ENCODE data around the gene SORL1-AS1.
"Not testable (repeated sequence)": the region's sequence is repeated elsewhere in the genome, so short reads cannot be mapped to it uniquely, and the experiment has no call there.

Gene SORL1-AS1

GRCh38 chr11:121426476-121427399 lies 26.0 kb downstream of the SORL1-AS1 start:
- peak; percentile 37 for DNase-seq

- no peak for DNase-seq
These were observed 26.9 kb downstream of the SORL1-AS1 start for GRCh38 chr11:121425828-121426227.

GRCh38 chr11:121422675-121423074 lies 30.1 kb downstream of the SORL1-AS1 start:
- no peak for DNase-seq

- no peak for DNase-seq
These were observed 31.4 kb downstream of the SORL1-AS1 start for GRCh38 chr11:121421149-121421901.

- no peak for DNase-seq
These were observed 32.4 kb downstream of the SORL1-AS1 start for GRCh38 chr11:121420398-121420797.

GRCh38 chr11:121419836-121420235 lies 32.9 kb downstream of the SORL1-AS1 start:
- DNase-seq = no peak

GRCh38 chr11:121418625-121419114 lies 34.1 kb downstream of the SORL1-AS1 start:
- DNase-seq = peak; percentile 38

GRCh38 chr11:121417607-121418006 lies 35.2 kb downstream of the SORL1-AS1 start:
- DNase-seq = no peak

GRCh38 chr11:121417055-121417551 lies 35.7 kb downstream of the SORL1-AS1 start:
- peak; percentile 26 for DNase-seq

- no peak for DNase-seq
These were observed 36.9 kb downstream of the SORL1-AS1 start for GRCh38 chr11:121415856-121416255.

- no peak for DNase-seq
These were observed 38.4 kb downstream of the SORL1-AS1 start for GRCh38 chr11:121414141-121414913.

- DNase-seq = no peak
These were observed 39.9 kb downstream of the SORL1-AS1 start for GRCh38 chr11:121412711-121413415.

- DNase-seq = no peak
These were observed 40.7 kb downstream of the SORL1-AS1 start for GRCh38 chr11:121412000-121412587.

- DNase-seq = not testable (repeated sequence)
These were observed 41.4 kb downstream of the SORL1-AS1 start for GRCh38 chr11:121411330-121411729.

- DNase-seq = not testable (repeated sequence)
These were observed 42.7 kb downstream of the SORL1-AS1 start for GRCh38 chr11:121410041-121410440.

GRCh38 chr11:121408830-121409229 lies 43.9 kb downstream of the SORL1-AS1 start:
- DNase-seq = no peak

- DNase-seq = no peak
These were observed 46.5 kb downstream of the SORL1-AS1 start for GRCh38 chr11:121406291-121406690.

- DNase-seq = no peak
These were observed 47.1 kb downstream of the SORL1-AS1 start for GRCh38 chr11:121405646-121406045.

- no peak for DNase-seq
These were observed 58.0 kb downstream of the SORL1-AS1 start for GRCh38 chr11:121394785-121395184.

GRCh38 chr11:121393855-121394254 lies 58.9 kb downstream of the SORL1-AS1 start:
- DNase-seq = no peak

GRCh38 chr11:121391914-121392313 lies 60.9 kb downstream of the SORL1-AS1 start:
- DNase-seq = no peak
